Ectodermal cell (in vitro differentiated cells): ENCODE measurements around the gene ACOX3.
"Not testable (repeated sequence)": the region's sequence is repeated elsewhere in the genome, so short reads cannot be mapped to it uniquely, and the experiment has no call there.

ENCODE experiments used
- H3K27ac ChIP-seq: 2 replicates; pipeline ENCODE4 v1.7.0; 2013; ENCODE audit warnings: mild to moderate bottlenecking, low read depth, low read length; ENCODE audit not compliant: insufficient read depth, poor library complexity, severe bottlenecking
- H3K27me3 ChIP-seq: 2 replicates; pipeline ENCODE4 v1.7.0; 2013; ENCODE audit warnings: mild to moderate bottlenecking, low read length; ENCODE audit not compliant: insufficient read depth, control insufficient read depth, poor library complexity, severe bottlenecking
- H3K36me3 ChIP-seq: one replicate; pipeline ENCODE4 v1.7.0; 2013; ENCODE audit warnings: low read length; ENCODE audit not compliant: control insufficient read depth, insufficient read depth
- H3K4me1 ChIP-seq: one replicate; pipeline ENCODE4 v1.7.0; 2013; ENCODE audit warnings: low read length; ENCODE audit not compliant: control insufficient read depth, insufficient read depth
- H3K4me3 ChIP-seq: 2 replicates; pipeline ENCODE4 v1.7.0; 2013; ENCODE audit warnings: low read depth, low read length, control low read depth; ENCODE audit not compliant: insufficient read depth
- H3K9me3 ChIP-seq: 2 replicates; pipeline ENCODE4 v1.7.0; 2013; ENCODE audit warnings: mild to moderate bottlenecking, low read length, moderate library complexity; ENCODE audit not compliant: control insufficient read depth
- WGBS, 2 experiments: methylation state at CpG; one replicate each; pipeline ENCODE4 v1.1.7; 2013; ENCODE audit warnings: missing lambda C conversion rate in 2 of 2; 5-methylcytosine and 5-hydroxymethylcytosine counted together

The ACOX3 gene

DNA sequence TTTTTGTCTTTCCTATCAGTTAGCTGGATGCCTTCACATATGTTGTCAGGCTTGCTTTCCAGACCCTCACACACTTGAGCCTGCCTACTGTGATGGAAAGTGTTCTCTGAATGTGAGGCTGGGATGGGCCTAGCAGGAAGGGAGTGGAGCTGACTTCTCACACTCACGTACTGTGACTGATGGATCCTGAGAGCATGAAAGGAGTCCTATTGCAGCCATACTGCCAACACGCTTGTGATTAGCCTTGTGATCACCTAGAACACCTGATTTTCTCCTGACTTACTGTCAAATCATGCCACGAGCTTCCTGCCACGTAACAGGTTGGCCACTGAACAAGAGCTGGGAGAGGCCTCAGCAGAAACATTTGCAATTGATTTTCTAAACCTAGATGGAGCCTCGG, 49.9 kb downstream of the ACOX3 start:
- Histone ChIP-seq H3K27ac (no peak overlapping the region), H3K4me3 (no peak overlapping the region), H3K4me1 (peaks cover 22% of the 10 kb centered on the region), H3K36me3 (no peaks in the 10 kb centered on the region), H3K9me3 (no peaks in the 10 kb centered on the region), H3K27me3 (no peaks in the 10 kb centered on the region)
- WGBS, 2 experiments = 93 to 94% methylated on average over 5 of the region's 5 CpGs

DNA sequence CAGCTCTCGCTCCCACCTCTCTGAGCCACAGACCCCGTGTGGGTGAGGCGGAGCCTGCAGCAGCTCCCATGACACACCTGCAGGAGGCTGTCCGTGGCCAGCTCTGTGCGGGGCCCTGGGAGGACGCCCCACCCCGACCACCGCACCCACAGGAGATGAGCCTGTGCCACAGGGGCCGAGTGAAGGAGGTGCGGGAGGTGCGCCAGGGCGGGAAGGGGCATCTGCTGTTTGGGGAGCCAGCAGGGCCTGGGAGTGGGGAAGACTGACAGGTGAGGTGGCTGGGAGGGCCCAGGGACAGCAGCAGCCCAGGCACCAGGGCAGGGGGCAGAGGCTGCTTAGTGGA, 52.0 kb downstream of the ACOX3 start:
- Histone ChIP-seq H3K27me3 (no peaks in the 10 kb centered on the region), H3K9me3 (no peaks in the 10 kb centered on the region), H3K4me3 (no peak overlapping the region), H3K36me3 (no peaks in the 10 kb centered on the region), H3K4me1 (peaks cover 7% of the 10 kb centered on the region), H3K27ac (no peak overlapping the region)
- 95 to 97% methylated on average over 12 of the region's 12 CpGs for WGBS, 2 experiments

- no peaks in the 10 kb centered on the region for H3K36me3 ChIP-seq
- WGBS, 2 experiments = 92% methylated on average over 33 of the region's 33 CpGs
- no peak overlapping the region for H3K27ac ChIP-seq
These were observed 52.7 kb downstream of the ACOX3 start for GRCh38 chr4:8387615-8388527.

GRCh38 chr4:8387194-8387593, 53.3 kb downstream of the ACOX3 start:
- no peaks in the 10 kb centered on the region for H3K9me3 ChIP-seq
- H3K4me3 ChIP-seq = no peak overlapping the region
- H3K36me3 ChIP-seq = no peaks in the 10 kb centered on the region
- peaks cover under 1% of the 10 kb centered on the region for H3K4me1 ChIP-seq
- no peaks in the 10 kb centered on the region for H3K27me3 ChIP-seq
- H3K27ac ChIP-seq = no peak overlapping the region
- WGBS, 2 experiments = 92 to 94% methylated on average over 22 of the region's 22 CpGs

More at GRCh38 chr4:8387615-8388527, 52.7 kb downstream of the ACOX3 start:
- H3K4me1 ChIP-seq = peaks cover 4% of the 10 kb centered on the region
- H3K4me3 ChIP-seq = no peak overlapping the region
- H3K27me3 ChIP-seq = no peaks in the 10 kb centered on the region
- no peaks in the 10 kb centered on the region for H3K9me3 ChIP-seq

- H3K27me3 ChIP-seq = no peaks in the 10 kb centered on the region
- no peaks in the 10 kb centered on the region for H3K9me3 ChIP-seq
- no peak overlapping the region for H3K4me3 ChIP-seq
- peaks cover 6% of the 10 kb centered on the region for H3K4me1 ChIP-seq
- H3K36me3 ChIP-seq = no peaks in the 10 kb centered on the region
- 96% methylated on average over 24 of the region's 24 CpGs for WGBS, 2 experiments
- no peak overlapping the region for H3K27ac ChIP-seq
These were observed 53.8 kb downstream of the ACOX3 start for GRCh38 chr4:8386731-8387130.

DNA sequence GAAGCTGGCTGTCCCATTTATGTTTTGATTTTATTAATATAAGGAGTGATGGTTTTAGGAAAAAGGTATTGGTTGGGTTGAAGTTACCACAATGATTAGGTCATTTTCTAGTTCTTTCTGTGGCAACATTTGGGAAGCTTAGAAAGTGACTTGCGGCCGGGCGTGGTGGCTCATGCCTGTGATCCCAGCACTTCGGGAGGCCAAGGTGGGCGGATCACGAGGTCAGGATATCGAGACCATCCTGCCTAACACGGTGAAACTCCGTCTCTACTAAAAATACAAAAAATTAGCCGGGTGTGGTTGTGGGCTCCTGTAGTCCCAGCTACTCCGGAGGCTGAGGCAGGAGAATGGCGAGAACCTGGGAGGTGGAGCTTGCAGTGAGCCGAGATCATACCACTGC, 54.4 kb downstream of the ACOX3 start:
- 94 to 95% methylated on average over 13 of the region's 13 CpGs for WGBS, 2 experiments
- H3K9me3 ChIP-seq, H3K36me3 ChIP-seq, H3K27ac ChIP-seq, H3K4me1 ChIP-seq, H3K27me3 ChIP-seq, H3K4me3 ChIP-seq: not testable (repeated sequence)

DNA sequence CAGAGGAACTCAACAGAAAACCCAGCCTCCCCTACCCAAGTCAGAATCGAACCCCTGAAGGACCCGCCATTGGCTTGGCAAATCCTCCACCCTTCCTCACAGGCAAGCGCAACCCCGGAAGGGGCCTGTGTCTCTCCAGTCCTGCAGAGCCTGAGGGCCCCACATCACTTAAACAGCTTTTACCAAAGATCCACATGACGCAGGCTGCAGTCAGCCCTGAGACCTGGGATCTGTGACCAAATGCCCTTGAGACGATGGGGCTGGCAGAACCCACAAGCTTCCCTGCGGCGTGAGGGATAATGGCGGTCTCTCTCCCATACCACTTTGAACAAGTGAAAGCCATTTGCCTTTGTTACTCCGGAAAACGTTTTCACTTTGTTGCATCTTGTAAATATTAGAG, 54.9 kb downstream of the ACOX3 start:
- Histone ChIP-seq H3K4me1 (peaks cover 6% of the 10 kb centered on the region), H3K36me3 (no peaks in the 10 kb centered on the region), H3K4me3 (no peak overlapping the region), H3K9me3 (no peaks in the 10 kb centered on the region), H3K27me3 (no peaks in the 10 kb centered on the region), H3K27ac (no peak overlapping the region)
- 94 to 96% methylated on average over 11 of the region's 11 CpGs for WGBS, 2 experiments

- Histone ChIP-seq H3K9me3 (no peaks in the 10 kb centered on the region), H3K4me3 (no peak overlapping the region), H3K27ac (no peak overlapping the region), H3K27me3 (no peaks in the 10 kb centered on the region), H3K4me1 (peaks cover 6% of the 10 kb centered on the region), H3K36me3 (no peaks in the 10 kb centered on the region)
- WGBS, 2 experiments = 92 to 94% methylated on average over 9 of the region's 9 CpGs
These were observed 55.4 kb downstream of the ACOX3 start for GRCh38 chr4:8385106-8385505.

GRCh38 chr4:8384397-8385060, 56.0 kb downstream of the ACOX3 start:
- H3K36me3 ChIP-seq = no peaks in the 10 kb centered on the region
- peaks cover 6% of the 10 kb centered on the region for H3K4me1 ChIP-seq
- 92 to 93% methylated on average over 26 of the region's 26 CpGs for WGBS, 2 experiments
- no peak overlapping the region for H3K27ac ChIP-seq
- no peak overlapping the region for H3K4me3 ChIP-seq
- H3K27me3 ChIP-seq = no peaks in the 10 kb centered on the region
- no peaks in the 10 kb centered on the region for H3K9me3 ChIP-seq

DNA sequence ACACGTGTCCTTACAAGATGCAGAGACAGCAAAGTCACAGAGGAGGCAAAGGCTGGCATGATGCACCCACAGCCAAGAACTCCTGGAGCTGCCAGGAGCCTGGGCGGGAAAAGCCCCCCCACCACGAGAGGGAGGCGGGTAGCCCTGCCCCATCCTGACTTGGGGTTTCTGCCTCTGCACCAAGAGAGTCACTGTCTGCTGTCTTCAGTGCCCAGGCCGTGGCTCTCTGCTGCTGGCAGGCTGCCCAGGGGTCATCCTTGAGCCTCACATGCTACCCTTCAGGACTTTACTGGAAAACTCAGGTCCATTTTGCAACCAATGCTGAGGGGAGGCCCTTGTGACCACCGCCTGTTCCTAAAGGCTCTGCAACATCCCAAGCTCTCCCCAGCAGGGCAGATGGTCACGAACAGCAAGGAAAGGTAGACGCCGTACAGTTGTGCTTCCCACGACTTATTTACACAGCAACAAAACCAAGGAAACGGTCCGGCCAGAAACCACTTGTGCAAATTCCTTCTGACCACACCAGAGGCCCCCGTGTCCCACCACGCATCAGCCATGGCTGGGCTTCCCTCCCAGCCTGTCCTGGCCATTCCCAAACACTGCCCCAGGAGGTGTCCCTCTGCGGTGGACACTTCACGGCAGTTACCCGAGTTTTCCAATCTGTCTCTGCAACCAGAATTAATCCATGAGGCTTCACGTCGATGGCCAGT, 56.9 kb downstream of the ACOX3 start:
- H3K9me3 ChIP-seq = no peaks in the 10 kb centered on the region
- 92% methylated on average over 19 of the region's 19 CpGs for WGBS, 2 experiments
- no peaks in the 10 kb centered on the region for H3K27me3 ChIP-seq
- H3K4me1 ChIP-seq = peaks cover 6% of the 10 kb centered on the region
- no peaks in the 10 kb centered on the region for H3K36me3 ChIP-seq
- H3K27ac ChIP-seq = no peak overlapping the region
- no peak overlapping the region for H3K4me3 ChIP-seq
